HG02623 (cell line): ENCODE results near the gene PPM1B.
"Not testable (repeated sequence)": the region's sequence is repeated elsewhere in the genome, so short reads cannot be mapped to it uniquely, and the experiment has no call there.

Source experiments
- ATAC-seq: cut with Tn5 transposase; IDR thresholded peaks from one replicate; pipeline ENCODE4 v1.9.1; 2021; ENCODE audit warnings: moderate library complexity; ENCODE audit not compliant: unreplicated experiment

PPM1B gene

DNA sequence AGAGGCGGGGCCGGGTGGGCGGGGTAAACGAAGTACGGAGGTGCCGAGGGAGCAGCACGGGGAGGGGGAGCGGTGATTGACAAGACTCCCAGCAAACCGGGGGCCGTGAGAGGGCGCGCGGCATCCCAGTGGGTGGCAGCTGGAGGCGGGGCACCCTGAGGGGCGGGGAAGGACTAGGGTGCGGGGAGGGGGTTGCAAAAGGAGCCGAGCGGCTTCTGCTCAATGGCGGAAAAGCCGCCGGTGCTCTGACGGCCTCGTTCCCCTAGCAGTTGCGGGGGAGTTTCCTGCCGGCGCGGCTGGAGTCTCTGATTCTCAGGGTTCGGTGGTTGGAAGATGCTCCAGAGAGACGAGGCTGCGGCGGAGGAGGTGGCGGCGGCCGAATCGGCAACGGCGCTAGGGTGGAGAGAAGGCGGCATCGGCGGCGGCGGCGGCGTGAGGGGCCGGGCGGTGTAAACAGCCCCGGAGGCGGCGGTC, at the start of gene PPM1B:
PPM1B (plus strand) TSS at position 195 of the 474 bp plus-strand sequence. CDS start 32,325 bp downstream, outside the sequence.
- ATAC-seq = peak; percentile 59

DNA sequence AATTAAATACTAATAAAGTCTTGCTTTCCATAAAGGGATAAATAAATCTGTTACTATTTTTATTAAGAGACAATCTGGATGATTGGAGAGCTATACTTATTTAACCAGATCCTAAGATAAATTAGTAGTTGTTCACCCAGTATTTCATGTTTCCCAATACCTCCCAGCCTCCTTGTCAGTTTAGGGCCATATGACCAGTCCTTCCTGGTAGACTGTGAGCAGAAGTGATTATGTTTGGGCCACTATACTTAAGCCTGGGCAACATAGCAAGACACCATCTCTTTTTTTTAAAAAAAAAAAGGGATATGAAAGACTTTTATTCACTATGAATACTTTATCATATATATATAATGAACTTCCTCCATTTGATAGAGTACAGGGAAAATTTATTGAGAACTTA, 48.8 kb upstream of the PPM1B start:
- ATAC-seq = no peak

DNA sequence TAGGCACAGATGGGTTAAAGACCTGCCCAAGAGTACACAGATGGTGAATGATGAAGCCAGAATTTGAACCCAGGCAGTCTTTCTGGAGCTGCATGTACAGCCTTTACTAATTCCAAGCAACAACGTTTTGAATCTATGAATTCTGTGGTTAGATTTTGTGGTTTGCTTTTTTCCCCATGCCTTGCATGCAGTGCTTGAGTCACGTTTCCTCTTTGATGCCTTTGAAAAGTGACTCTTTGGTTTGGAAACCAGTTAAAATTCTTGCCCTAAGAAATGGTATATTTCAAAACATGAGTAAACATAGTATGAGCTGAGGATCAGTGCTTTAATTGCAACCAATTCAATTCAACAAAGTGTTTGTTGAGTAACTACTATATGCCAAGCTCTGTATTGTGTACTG, 48.2 kb upstream of the PPM1B start:
- no peak for ATAC-seq

DNA sequence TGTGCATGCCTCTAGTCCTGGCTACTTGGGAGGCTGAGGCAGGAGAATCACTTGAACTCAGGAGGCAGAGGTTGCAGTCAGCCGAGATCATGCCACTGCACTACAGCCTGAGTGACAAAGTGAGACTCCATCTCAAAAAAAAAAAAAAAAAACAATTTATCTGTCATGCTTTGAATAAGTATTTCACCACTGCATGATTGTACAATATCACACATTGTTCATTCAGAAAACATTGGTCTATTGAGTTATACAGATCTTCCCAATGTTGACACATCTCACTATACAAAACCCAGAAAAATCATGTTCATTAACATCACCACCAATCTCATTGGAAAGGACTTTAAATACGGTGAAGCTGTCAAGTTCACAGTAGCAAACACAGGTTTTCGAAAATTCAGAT, 46.8 kb upstream of the PPM1B start:
- no peak for ATAC-seq

DNA sequence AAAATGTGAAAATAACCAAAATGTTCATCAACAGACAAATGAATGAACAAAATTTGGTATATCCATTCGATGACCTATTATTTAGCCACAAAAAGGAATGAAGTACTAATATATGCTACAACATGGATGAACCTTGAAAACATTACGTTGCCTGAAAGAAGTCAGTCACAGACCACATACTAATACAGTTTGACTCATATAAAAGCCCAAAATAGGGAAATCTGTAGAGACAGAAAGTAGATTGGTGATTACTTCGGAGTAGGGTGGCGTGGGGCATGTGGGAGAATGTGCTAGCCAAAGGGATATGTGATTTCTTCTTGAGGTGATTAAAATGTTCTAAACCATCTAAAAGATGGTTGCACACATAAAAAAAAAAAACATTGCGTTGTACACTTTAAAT, 44.2 kb upstream of the PPM1B start:
- no peak for ATAC-seq

DNA sequence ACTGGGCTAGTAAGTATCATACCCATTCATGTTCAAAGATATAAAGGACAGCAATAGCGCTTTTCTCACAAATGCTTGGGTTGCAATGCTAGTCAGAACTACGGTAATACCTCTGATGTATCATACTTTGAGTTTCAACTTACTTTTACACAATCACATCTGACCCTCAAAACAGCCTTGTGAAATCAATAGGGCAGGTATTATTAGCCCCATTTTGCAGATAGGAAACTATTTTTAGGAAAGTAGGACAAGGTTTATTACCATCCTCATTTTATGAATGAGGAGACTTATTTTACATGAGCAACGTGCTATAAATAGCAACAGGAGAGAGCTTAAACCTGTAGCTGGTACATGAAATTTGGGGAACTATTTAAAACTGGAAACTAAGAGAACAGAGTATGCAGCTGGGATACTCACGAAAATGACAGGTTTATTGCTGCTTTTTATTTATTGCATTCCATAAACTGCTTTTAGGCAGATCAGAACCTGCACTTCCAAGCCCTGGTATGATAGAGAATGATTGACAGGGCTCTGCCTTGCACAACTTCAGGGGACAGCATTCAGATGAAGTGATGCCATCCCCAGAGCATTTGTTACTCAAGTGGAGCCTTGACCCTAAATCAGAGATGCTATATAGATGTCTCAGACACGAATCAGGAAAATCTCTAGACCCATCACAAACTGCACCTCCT, 42.4 kb upstream of the PPM1B start:
- ATAC-seq = no peak

DNA sequence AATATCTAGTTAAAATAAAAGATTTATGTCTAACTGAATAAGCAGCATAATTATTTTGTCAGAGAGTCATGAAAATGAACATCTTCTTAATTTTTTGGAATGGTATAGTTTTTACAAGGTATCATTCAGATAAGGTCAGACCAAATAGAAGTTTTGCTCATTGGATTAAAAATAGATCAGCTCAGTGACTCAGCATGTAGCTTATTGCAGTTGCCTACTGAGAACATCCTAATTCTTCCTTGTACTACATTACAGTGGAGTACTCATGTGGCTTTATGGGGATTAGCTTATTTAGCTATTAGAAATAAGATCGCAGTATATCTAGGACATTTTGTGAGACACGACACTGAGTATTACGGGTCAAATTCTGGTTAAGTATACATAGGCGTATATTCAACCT, 38.2 kb upstream of the PPM1B start:
- ATAC-seq = no peak

DNA sequence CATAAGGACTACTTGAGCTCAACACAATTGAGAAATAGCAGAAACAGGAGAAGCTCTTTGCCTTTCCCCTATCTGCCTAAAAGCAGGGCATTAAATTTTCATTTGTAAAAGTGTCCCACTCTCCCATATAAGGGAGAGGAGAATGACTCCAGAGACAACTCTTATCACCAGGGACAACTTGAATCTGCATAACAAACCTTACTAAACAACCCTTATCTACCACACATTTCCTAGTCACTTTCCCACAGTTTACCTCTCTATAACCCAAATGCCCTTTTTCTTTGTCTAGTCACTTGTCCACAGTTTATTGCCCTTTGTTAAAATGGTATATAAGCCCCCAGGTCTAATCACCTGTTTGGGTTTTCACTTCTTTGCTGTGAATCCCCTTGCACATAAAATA, 37.5 kb upstream of the PPM1B start:
- ATAC-seq = no peak

DNA sequence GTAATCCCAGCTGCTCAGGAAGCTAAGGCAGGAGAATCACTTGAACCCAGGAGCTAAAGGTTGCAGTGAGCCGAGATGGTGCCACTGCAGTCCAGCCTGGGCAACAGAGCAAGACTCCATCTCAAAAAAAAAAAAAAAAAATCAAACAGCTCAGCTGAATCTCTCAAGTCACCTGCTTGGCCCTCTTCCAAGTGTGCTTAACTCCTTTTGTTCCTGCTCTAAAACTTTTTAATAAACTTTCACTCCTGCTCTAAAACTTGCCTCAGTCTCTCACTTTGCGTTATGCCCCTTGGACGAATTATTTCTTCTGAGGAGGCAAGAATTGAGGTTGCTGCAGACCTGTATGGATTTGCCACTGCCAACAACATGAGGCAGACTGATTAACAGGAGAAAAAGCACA, 35.1 kb upstream of the PPM1B start:
- ATAC-seq = not testable (repeated sequence)

DNA sequence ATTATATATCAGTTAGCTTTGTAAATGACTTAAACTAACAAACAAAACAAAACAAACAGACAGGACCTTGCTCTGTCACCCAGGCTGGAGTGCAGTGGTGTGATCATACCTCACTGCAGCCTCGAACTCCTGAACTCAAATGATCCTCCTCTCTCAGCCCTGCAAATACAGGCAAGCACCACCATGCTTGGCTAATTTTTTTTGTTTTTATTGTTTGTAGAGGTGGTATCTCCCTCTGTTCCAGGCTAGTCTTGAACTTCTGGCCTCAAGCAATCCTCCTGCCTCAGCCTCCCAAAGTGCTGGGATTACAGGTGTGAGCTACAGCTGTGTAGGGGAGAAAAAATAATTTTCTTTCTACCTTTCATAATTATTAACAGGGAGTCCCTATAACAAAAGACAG, 33.8 kb upstream of the PPM1B start:
- ATAC-seq = no peak

DNA sequence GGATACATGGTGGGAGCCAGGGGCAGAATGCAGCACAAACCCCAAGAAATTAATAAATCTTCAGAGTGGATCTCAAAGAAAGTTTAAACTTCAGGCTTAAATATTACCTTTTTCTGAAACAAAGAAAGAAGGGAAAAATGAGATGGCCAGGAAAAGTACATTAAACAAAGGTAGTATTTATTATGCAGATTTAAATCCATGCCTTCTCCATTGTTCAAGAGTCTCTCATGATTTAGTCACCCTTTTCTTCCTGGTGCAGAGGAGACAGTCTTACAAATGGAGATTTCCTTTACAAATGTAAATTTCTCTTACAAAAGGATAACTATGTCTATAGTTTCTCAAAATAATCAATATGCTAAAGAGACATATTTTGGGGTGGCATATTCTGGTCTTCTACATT, 33.4 kb upstream of the PPM1B start:
- ATAC-seq = no peak

DNA sequence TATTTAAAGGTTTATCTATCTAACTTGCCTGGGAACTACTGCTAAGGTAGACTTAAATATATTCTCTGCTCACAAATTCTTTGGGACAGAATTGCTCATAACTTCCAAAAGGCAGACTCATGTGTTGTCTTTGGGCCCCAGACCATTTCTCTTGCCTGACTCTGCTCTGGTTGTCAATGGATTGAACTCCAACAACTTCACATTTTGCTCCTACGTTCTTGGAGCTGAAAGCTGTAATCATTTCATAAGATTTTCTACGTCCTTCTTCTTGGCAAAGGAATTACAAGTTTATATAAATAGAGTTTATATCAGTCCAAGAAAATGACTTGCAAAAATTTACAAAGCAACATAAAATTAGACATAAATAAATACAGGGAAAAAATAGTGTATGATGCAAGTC, 32.9 kb upstream of the PPM1B start:
- ATAC-seq = no peak

DNA sequence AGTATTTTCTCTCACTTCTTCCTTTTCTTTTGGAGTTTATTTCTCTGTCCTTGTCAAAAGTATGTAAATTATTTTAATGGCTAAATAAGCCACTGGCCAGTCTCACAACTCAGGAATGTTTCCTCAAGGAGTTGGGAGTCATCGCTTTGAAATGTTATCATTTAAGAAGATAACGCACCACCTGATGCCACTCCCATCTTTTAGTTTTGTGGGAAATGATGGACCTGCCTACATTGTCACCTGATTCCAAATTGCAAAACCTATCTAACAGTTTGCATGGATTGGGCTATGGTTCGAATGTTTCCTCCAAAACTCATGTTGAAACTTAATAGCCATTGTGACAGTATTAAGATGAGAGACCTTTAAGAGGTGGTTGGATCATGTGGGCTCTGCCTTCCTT, 32.4 kb upstream of the PPM1B start:
- ATAC-seq = no peak

DNA sequence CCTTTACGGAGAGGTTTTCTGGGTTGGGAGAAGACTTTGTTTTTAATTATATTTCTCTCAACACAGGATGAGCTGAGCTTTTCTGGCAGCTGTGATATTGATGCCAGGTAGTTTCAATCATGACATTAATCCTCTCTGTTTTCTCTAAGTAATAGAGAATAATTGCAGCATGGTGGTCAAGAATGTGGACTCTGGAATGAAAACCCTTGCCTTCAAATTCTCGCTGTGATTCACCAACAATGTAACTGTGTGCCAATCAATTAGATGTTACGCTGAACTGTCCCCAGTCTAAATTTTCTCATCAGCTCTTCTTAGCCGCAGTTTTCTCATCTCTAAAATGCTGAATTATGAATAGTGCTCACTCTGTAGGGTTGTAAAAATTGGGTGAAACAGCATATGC, 31.6 kb upstream of the PPM1B start:
- no peak for ATAC-seq

DNA sequence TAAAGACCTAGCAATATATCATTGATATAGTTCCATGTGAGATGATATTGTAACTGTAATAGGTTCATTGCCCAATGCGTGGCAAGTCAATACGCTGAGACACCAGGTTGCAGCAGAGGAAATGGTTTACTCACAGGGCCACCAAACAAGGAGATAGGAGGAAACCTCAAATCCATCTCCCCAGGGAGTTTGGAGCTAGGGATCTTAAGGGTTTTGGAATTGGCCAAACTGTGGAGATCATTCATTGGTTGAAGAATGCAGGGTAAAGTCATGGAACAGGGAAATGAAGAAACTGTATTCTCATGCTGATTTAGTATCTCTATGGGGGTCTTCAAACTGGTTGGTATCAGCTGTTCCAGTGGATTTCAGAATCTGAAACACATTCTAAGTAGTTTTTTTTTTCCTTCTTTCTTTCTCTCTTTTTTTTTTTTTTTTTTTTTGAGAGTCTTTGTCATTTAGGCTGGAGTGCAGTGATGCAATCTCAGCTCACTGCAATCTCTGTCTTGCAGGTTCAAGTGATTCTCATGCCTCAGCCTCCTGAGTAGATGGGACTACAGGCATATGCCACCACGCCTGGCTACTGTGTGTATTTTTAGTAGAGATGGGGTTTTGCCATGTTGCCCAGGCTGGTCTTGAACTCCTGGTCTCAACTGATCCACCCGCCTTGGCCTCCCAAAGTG, 30.7 kb upstream of the PPM1B start:
- ATAC-seq = no peak

DNA sequence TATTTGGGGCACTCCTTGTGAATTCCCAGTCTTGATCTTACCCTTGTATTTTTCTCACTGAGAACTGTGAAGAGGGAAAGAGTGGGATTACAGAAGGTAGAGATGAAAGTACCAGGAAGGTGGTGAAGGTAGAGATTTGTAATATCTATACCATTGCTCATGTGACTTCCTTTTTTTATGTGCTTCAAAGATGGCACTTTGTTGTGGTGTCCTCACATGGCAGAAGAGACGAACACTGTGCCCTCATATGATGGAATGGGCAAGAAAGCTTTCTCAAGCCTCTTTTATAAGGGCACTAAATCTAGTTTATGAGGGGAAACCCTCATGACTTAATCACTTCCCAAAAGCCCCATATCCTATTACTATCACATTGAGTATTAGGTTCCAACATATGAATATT, 28.9 kb upstream of the PPM1B start:
- ATAC-seq = no peak

DNA sequence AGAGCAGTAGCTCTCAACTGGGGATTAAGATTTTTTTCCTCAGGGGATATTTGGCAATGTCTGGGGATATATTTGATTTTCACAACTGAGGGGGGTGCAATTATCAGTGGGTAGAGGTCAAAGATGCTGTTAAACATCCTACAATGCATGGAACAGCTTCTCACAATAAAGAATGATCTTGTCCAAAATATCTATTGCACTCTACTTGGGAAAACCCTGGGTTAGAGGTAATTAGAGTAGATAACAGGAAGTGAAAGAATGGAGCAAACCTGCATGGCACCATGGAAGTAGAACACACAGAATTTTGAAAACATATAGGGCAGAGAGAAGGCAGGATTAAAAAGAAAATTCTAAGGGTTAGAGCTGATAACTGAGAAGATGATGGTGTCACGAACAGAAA, 26.4 kb upstream of the PPM1B start:
- ATAC-seq = no peak

DNA sequence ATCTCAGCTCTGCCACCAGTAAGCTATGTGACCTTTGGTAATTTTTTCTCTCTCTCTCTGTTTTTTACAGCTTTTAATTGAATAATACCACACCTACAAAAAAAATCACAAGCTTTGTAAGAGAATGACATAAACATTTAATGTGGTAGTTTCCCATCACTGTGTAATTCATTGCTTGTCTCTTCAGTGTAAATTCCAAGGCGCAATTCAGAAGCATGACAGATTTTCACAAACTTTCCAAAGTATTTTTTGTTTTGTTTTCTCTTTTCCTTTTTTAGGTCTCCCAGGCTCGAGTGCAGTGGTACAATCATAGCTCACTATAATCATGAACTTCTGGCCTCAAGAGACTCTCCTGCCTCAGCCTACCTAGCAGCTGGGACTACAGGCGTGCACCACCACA, 25.0 kb upstream of the PPM1B start:
- no peak for ATAC-seq

DNA sequence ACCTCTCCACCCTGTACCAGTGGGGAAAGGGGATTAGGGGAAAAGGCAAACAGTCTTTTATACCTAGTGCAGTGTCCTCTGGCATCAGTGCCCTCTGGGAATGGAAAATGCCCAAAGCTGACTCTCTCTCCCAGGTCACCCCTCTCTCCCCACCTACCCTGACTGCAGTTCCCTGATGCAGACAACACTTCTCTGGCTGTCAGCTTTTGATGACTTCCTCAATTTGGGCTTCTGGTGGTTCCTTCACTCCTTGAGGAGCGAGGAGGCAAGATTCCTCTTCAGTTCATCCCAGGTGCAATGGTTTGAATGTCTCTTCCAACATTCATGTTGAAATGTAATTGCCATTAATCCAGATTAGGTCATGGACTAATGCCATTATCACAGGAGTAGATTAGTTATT, 19.7 kb upstream of the PPM1B start:
- no peak for ATAC-seq

DNA sequence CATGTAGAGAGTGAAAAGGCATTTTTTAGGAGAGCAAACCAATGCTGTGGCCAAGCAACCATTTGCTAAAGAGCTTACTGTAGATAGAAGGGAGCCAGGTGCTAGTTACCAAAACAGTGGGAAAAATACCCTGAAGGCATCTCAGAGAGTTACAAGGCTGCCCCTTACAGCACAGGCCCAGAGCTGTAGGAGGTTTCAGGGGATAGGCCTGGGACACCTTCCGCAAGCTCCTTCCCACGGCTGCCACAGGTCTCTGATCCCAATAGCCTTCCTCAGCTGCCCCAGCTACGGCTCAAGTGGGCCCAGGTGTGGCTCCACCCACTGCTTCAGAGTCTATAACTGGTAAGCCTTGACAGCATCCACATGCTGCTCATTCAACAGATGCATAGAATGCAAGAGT, 18.2 kb upstream of the PPM1B start:
- no peak for ATAC-seq

DNA sequence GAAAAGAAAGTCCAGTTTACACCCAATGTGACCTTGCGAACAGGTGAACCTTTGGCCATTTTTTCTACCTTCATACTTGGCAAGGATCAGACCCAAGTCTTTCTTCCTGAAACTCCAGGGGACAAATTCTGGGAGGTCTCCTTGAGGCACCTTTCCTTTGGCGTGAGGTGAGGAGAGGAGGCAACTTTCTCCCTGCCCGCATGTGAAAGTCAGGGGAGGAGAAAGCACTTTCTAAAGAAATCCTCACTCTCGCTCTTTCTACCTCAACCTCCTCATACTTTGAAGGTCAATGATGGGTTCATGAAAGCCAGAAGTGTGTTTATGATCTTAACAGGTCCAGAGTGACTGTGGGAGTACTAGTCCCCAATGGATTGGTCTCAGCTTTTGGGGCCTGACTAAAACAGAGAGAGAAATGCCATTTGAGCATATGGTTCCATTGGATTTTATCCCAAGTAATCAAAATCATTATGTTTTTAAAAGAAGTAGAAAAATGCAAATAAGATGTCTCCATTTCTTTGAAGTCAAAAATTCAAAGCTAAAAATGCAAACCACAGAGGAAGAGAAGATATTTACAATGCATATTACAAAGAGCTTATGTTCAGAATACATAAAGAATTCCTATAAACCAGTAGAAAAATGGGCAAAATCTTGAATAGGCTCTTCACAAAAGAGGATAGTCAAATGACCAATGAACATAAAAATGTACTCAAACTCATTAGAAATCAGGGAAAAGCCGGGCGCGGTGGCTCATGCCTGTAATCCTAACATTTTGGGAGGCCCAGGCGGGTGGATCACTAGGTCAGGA, 15.6 kb upstream of the PPM1B start:
- ATAC-seq = no peak
